DOHH2 (cell line): ENCODE results near the gene WBP11.
A peak's percentile ranks its signal among the peaks of the same experiment; 100 is the strongest.

Experiments
- H3F3A ChIP-seq: fragments of 200-600 bp; sonication (generic), shearing (Covaris generic); 2 replicates; pipeline ENCODE4 v1.6.0; 2016; ENCODE audit warnings: antibody characterized with exemption, mild to moderate bottlenecking; ENCODE audit not compliant: control insufficient read depth, insufficient read depth
- H3K27ac ChIP-seq: fragments of 200-600 bp; sonication (generic); 2 replicates; pipeline ENCODE4 v1.5.1; 2014; ENCODE audit warnings: low read depth, mild to moderate bottlenecking, low read length, moderate library complexity
- H3K27me3 ChIP-seq: fragments of 200-600 bp; sonication (generic); 2 replicates; pipeline ENCODE4 v1.6.1; 2014; ENCODE audit warnings: mild to moderate bottlenecking, low read length, mixed read lengths; ENCODE audit not compliant: control insufficient read depth
- H3K36me3 ChIP-seq: fragments of 200-600 bp; sonication (generic); 2 replicates; pipeline ENCODE4 v1.6.1; 2014; ENCODE audit warnings: mild to moderate bottlenecking, low read length, moderate library complexity, mixed read lengths; ENCODE audit not compliant: control insufficient read depth
- H3K4me1 ChIP-seq: fragments of 200-600 bp; sonication (generic); 2 replicates; pipeline ENCODE4 v1.6.1; 2014; ENCODE audit warnings: mild to moderate bottlenecking, low read length, mixed read lengths; ENCODE audit not compliant: control insufficient read depth
- H3K4me2 ChIP-seq: fragments of 200-600 bp; sonication (generic); 2 replicates; pipeline ENCODE4 v1.6.0; 2014; ENCODE audit warnings: mild to moderate bottlenecking, low read length, moderate library complexity
- H3K4me3 ChIP-seq: fragments of 200-600 bp; sonication (generic); 2 replicates; pipeline ENCODE4 v1.5.1; 2014; ENCODE audit warnings: mild to moderate bottlenecking, low read length, mixed read lengths
- H3K79me2 ChIP-seq: fragments of 200-600 bp; sonication (generic); 2 replicates; pipeline ENCODE4 v1.6.1; 2014; ENCODE audit warnings: mild to moderate bottlenecking, low read length, mixed read lengths; ENCODE audit not compliant: control insufficient read depth
- H3K9me2 ChIP-seq: fragments of 200-600 bp; sonication (generic); replicated peaks from 2 replicates; pipeline ENCODE4 v1.6.1; 2014; ENCODE audit warnings: mild to moderate bottlenecking, low read length, mixed read lengths; ENCODE audit not compliant: control insufficient read depth
- H3K9me3 ChIP-seq: fragments of 200-600 bp; sonication (generic); 2 replicates; pipeline ENCODE4 v1.6.1; 2014; ENCODE audit warnings: antibody characterized with exemption, low read length, mixed read lengths; ENCODE audit not compliant: control insufficient read depth, insufficient read depth
- H4K20me1 ChIP-seq: fragments of 200-600 bp; sonication (generic); 2 replicates; pipeline ENCODE4 v1.6.0; 2014; ENCODE audit warnings: low read depth, mild to moderate bottlenecking, antibody characterized with exemption, low read length, moderate library complexity; ENCODE audit not compliant: control insufficient read depth, insufficient read depth
- EZH2phosphoT487 ChIP-seq: fragments of 200-600 bp; sonication (generic); IDR thresholded peaks from 2 replicates; pipeline ENCODE4 v1.6.1; 2017; ENCODE audit warnings: borderline replicate concordance, mild to moderate bottlenecking, antibody characterized with exemption, low read length, moderate library complexity, mixed read lengths
- TF ChIP-seq, protein P1 (sequence below): fragments of 200-600 bp; sonication (generic); IDR thresholded peaks from one replicate; pipeline ENCODE4 v1.5.1; 2014; ENCODE audit warnings: antibody characterized with exemption, mild to moderate bottlenecking, low read depth, low read length; ENCODE audit not compliant: poor library complexity, severe bottlenecking

Gene WBP11

DNA sequence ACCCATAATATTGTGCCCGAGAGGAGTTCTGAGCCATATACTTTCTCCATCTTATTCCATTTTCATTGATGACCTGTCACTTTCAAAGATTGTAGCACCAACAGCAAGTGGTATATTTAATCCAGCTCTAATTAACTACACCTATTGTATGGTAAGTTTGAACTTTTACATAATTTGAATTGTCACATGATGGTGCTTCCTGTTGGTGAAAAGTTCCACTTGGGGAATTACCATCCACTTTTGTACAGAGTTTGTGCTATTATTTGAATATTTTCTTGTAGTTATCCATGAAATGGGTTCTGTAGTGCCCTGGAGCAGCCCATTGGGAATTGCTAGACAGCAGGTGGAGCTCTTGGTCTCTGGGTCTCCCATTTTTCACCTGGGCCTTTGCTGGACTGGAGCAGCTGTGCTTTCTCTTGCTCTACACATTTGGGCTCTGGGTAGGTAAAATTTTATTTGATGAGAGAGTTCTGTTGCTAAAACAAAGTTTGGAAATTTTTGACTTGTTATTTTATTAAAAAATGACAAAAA is 7.7 kb upstream of the WBP11 start:
- peaks cover 6% of the 10 kb centered on the region for H3K4me1 ChIP-seq

GRCh38 chr12:14810167-14810952 is 7.1 kb upstream of the WBP11 start:
- no peak overlapping the region for H3K4me2 ChIP-seq
- H3K79me2 ChIP-seq = no peaks in the 10 kb centered on the region
- peaks cover 7% of the 10 kb centered on the region for H3K4me1 ChIP-seq
- H3K36me3 ChIP-seq = no peaks in the 10 kb centered on the region
- H3K27ac ChIP-seq = no peak overlapping the region
- no peaks in the 10 kb centered on the region for H4K20me1 ChIP-seq
- H3K9me3 ChIP-seq = no peaks in the 10 kb centered on the region
- H3K4me3 ChIP-seq = no peak overlapping the region
- TF ChIP-seq, protein P1, sequence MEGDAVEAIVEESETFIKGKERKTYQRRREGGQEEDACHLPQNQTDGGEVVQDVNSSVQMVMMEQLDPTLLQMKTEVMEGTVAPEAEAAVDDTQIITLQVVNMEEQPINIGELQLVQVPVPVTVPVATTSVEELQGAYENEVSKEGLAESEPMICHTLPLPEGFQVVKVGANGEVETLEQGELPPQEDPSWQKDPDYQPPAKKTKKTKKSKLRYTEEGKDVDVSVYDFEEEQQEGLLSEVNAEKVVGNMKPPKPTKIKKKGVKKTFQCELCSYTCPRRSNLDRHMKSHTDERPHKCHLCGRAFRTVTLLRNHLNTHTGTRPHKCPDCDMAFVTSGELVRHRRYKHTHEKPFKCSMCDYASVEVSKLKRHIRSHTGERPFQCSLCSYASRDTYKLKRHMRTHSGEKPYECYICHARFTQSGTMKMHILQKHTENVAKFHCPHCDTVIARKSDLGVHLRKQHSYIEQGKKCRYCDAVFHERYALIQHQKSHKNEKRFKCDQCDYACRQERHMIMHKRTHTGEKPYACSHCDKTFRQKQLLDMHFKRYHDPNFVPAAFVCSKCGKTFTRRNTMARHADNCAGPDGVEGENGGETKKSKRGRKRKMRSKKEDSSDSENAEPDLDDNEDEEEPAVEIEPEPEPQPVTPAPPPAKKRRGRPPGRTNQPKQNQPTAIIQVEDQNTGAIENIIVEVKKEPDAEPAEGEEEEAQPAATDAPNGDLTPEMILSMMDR = no peak
- TF ChIP-seq EZH2phosphoT487 = no peak
- no peaks in the 10 kb centered on the region for H3K27me3 ChIP-seq
- H3F3A ChIP-seq = no peaks in the 10 kb centered on the region
- no peaks in the 10 kb centered on the region for H3K9me2 ChIP-seq

More for the DNA sequence above, 7.7 kb upstream of the WBP11 start:
- no peak overlapping the region for H3K27ac ChIP-seq
- no peaks in the 10 kb centered on the region for H3K9me2 ChIP-seq
- no peaks in the 10 kb centered on the region for H3F3A ChIP-seq
- H3K36me3 ChIP-seq = no peaks in the 10 kb centered on the region
- H3K4me3 ChIP-seq = no peak overlapping the region
- H3K9me3 ChIP-seq = no peaks in the 10 kb centered on the region
- H4K20me1 ChIP-seq = no peaks in the 10 kb centered on the region
- H3K27me3 ChIP-seq = no peaks in the 10 kb centered on the region
- H3K79me2 ChIP-seq = no peaks in the 10 kb centered on the region
- TF ChIP-seq, protein P1 = peak; percentile 35
- no peak for TF ChIP-seq EZH2phosphoT487
- H3K4me2 ChIP-seq = no peak overlapping the region

GRCh38 chr12:14803830-14804160 is 517 bp upstream of the WBP11 start:
- H3K9me3 ChIP-seq = no peaks in the 10 kb centered on the region
- H3K79me2 ChIP-seq = peaks cover 56% of the 10 kb centered on the region
- H3K27me3 ChIP-seq = no peaks in the 10 kb centered on the region
- TF ChIP-seq, protein P1 = no peak
- TF ChIP-seq EZH2phosphoT487 = no peak
- H3K4me2 ChIP-seq = peak overlapping the region; percentile 76
- H3F3A ChIP-seq = no peaks in the 10 kb centered on the region
- H3K9me2 ChIP-seq = no peaks in the 10 kb centered on the region
- peaks cover 6% of the 10 kb centered on the region; the same call in 1 of the 2 replicates for H4K20me1 ChIP-seq
- H3K36me3 ChIP-seq = peaks cover 37% of the 10 kb centered on the region
- peaks cover 27% of the 10 kb centered on the region for H3K4me1 ChIP-seq
- H3K4me3 ChIP-seq = peak overlapping the region; percentile 97
- H3K27ac ChIP-seq = peak overlapping the region; percentile 27
